Measurements from ENCODE around the gene TKT. TPM values are rescaled to one million over a fixed set of nuclear protein-coding genes. Genes with fewer than 3 reads are reported as not detected.

The TKT gene
- total RNA-seq, 2 experiments from 2014 or later = 91.5 to 103 TPM

DNA sequence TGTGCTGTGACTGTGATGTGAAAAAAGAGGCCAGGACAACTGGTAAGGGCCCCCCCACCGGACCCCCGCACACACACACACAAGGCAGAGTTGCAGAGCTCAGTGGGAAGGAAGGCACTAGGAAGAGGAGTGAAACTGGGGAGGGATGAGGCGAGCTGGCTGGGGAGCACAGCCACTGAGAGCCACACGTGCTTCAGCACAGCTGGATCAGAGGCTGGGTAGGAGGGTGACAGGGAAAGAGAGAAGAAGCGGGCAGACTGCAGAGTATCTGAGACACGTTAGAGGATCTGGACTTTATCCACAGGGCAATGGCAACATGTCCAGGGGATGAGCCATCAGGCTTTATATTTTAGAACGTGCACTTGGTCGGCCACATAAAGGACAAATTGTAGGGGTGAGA, 38.0 kb upstream of the TKT start:
- CTCF ChIA-PET = no interaction called here
- no peaks in the 10 kb centered on the region for H3K4me1 Mint-ChIP-seq (ENCODE audit: low read depth)
- Histone ChIP-seq H3K27ac (ENCODE audit: low read depth in 1 of 2, low read length in 2 of 2) (no peak overlapping the region), H3K9me3 (ENCODE audit: control insufficient read depth in 1 of 2, insufficient read depth in 1 of 2, low read length in 2 of 2) (no peaks in the 10 kb centered on the region), H3K4me3 (ENCODE audit: low read length) (no peak overlapping the region), H3K27me3 (ENCODE audit: control insufficient read depth in 1 of 2, insufficient read depth in 2 of 2, low read length in 2 of 2) (no peaks in the 10 kb centered on the region), H3K4me1 (ENCODE audit: insufficient read depth, low read length) (no peaks in the 10 kb centered on the region), H3K36me3 (ENCODE audit: insufficient read depth, low read length) (peaks cover 48% of the 10 kb centered on the region)
- H3K27ac Mint-ChIP-seq = no peak overlapping the region
- peaks cover 85% of the 10 kb centered on the region for H3K36me3 Mint-ChIP-seq (ENCODE audit: low read depth)
- intact Hi-C loops (cut with DNase I, micrococcal nuclease) = loop anchor here in 1 of 2 experiments (10.0 kb wide), 1 partner anchor 201 kb away; the partner anchor contains the start of gene CACNA1D
- no peak overlapping the region for H3K4me3 Mint-ChIP-seq
- TF ChIP-seq, protein P1, sequence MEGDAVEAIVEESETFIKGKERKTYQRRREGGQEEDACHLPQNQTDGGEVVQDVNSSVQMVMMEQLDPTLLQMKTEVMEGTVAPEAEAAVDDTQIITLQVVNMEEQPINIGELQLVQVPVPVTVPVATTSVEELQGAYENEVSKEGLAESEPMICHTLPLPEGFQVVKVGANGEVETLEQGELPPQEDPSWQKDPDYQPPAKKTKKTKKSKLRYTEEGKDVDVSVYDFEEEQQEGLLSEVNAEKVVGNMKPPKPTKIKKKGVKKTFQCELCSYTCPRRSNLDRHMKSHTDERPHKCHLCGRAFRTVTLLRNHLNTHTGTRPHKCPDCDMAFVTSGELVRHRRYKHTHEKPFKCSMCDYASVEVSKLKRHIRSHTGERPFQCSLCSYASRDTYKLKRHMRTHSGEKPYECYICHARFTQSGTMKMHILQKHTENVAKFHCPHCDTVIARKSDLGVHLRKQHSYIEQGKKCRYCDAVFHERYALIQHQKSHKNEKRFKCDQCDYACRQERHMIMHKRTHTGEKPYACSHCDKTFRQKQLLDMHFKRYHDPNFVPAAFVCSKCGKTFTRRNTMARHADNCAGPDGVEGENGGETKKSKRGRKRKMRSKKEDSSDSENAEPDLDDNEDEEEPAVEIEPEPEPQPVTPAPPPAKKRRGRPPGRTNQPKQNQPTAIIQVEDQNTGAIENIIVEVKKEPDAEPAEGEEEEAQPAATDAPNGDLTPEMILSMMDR (IDR thresholded peaks at IDR 0.05) = no peak
- no peak for ATAC-seq (ENCODE audit: poor library complexity)
- H3K9me3 Mint-ChIP-seq = no peaks in the 10 kb centered on the region
- DNase-seq = no peak
- POLR2A ChIA-PET = no interaction called here
- no peaks in the 10 kb centered on the region for H3K27me3 Mint-ChIP-seq

DNA sequence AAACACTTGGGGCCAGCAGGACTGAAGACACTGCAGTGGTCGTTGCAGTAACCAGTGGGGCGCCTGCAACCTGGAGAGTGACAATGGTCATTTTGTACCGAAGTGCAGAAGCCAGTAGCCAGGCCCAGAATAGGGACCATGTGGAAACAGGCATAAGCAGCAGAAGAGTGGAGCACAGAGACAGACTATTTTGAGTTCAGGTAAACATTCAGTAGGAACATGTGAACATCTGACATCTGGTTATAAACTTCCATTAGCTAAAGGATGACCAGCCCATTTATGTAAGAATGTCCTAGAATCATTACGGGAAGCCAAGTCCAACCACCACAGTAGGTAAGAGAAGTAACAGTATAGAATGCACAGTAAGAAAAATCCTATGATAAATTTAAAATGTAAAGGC, 32.4 kb upstream of the TKT start:
- H3K27ac ChIP-seq (ENCODE audit: low read depth in 1 of 2, low read length in 2 of 2) = no peak overlapping the region
- intact Hi-C loops (cut with DNase I, micrococcal nuclease) = no loop called here
- no peaks in the 10 kb centered on the region for H3K9me3 ChIP-seq (ENCODE audit: control insufficient read depth in 1 of 2, insufficient read depth in 1 of 2, low read length in 2 of 2)
- peaks cover 70% of the 10 kb centered on the region for H3K36me3 ChIP-seq (ENCODE audit: insufficient read depth, low read length)
- no peak overlapping the region for H3K27ac Mint-ChIP-seq
- no peaks in the 10 kb centered on the region for H3K27me3 Mint-ChIP-seq
- H3K9me3 Mint-ChIP-seq = no peaks in the 10 kb centered on the region
- H3K36me3 Mint-ChIP-seq (ENCODE audit: low read depth) = peaks cover 86% of the 10 kb centered on the region
- ATAC-seq (ENCODE audit: poor library complexity) = no peak
- POLR2A ChIA-PET = interaction anchor here (1.5 kb wide), 1 partner anchor 59 kb away, joined by 3 read pairs; the partner anchor contains the start of gene DCP1A
- H3K27me3 ChIP-seq (ENCODE audit: control insufficient read depth in 1 of 2, insufficient read depth in 2 of 2, low read length in 2 of 2) = no peaks in the 10 kb centered on the region
- H3K4me3 Mint-ChIP-seq = no peak overlapping the region
- no peak overlapping the region for H3K4me3 ChIP-seq (ENCODE audit: low read length)
- DNase-seq = no peak
- no peaks in the 10 kb centered on the region for H3K4me1 Mint-ChIP-seq (ENCODE audit: low read depth)
- TF ChIP-seq, protein P1 (IDR thresholded peaks at IDR 0.05) = no peak
- CTCF ChIA-PET = no interaction called here
- H3K4me1 ChIP-seq (ENCODE audit: insufficient read depth, low read length) = no peaks in the 10 kb centered on the region

- Histone ChIP-seq H3K4me3 (ENCODE audit: low read length) (no peak overlapping the region), H3K9me3 (ENCODE audit: control insufficient read depth in 1 of 2, insufficient read depth in 1 of 2, low read length in 2 of 2) (no peaks in the 10 kb centered on the region), H3K27me3 (ENCODE audit: control insufficient read depth in 1 of 2, insufficient read depth in 2 of 2, low read length in 2 of 2) (no peaks in the 10 kb centered on the region), H3K4me1 (ENCODE audit: insufficient read depth, low read length) (no peaks in the 10 kb centered on the region), H3K36me3 (ENCODE audit: insufficient read depth, low read length) (peaks cover 61% of the 10 kb centered on the region), H3K27ac (ENCODE audit: low read depth in 1 of 2, low read length in 2 of 2) (no peak overlapping the region)
- H3K36me3 Mint-ChIP-seq (ENCODE audit: low read depth) = peaks cover 86% of the 10 kb centered on the region
- no peaks in the 10 kb centered on the region for H3K27me3 Mint-ChIP-seq
- ChIA-PET POLR2A (interaction anchor here (1.5 kb wide), 1 partner anchor 60 kb away, joined by 3 read pairs; the partner anchor contains the start of gene DCP1A), CTCF (interaction anchor here (0.6 to 0.7 kb wide), 2 partner anchors 67 to 551 kb away, joined by 3 read pairs; no protein-coding TSS in a partner anchor)
- DNase-seq (no peak), ATAC-seq (ENCODE audit: poor library complexity) (no peak)
- no peaks in the 10 kb centered on the region for H3K9me3 Mint-ChIP-seq
- TF ChIP-seq, protein P1 (IDR thresholded peaks at IDR 0.05) = no peak
- no peak overlapping the region for H3K4me3 Mint-ChIP-seq
- intact Hi-C loops (cut with DNase I, micrococcal nuclease) = no loop called here
- no peak overlapping the region for H3K27ac Mint-ChIP-seq
- H3K4me1 Mint-ChIP-seq (ENCODE audit: low read depth) = no peaks in the 10 kb centered on the region
Observed at GRCh38 chr3:53287131-53287629, 31.4 kb upstream of the TKT start.

Data from CD4-positive, alpha-beta T cell (primary cell).